ENCODE results near the gene CLEC4F. TPM values are rescaled to one million over a fixed set of nuclear protein-coding genes. Genes with fewer than 3 reads are reported as not detected.
A peak's percentile ranks its signal among the peaks of the same experiment; 100 is the strongest.

CLEC4F gene
- polyA plus RNA-seq, 3 donors: 0.65 to 17.0 (median 2.3) TPM

- Mint-ChIP-seq H3K27me3 (ENCODE audit: low read depth in 3 of 3) (peaks cover 47 to 74% (median 67%) of the 10 kb centered on the region in 3 donors), H3K36me3 (peaks cover 3 to 7% of the 10 kb centered on the region in 2 donors), H3K27ac (peak within 1 kb of the TSS in 1 of 7 donors; percentile 61), H3K9me3 (peaks cover 0 to 24% (median 6%) of the 10 kb centered on the region in 7 donors), H3K4me1 (peaks cover 16% of the 10 kb centered on the region), H3K4me3 (peak within 1 kb of the TSS; percentile 75 to 94)
- H3K4me3 ChIP-seq (replicated peaks in 1 of 3; ENCODE audit: low read depth in 2 of 3, low read length in 3 of 3): peak within 1 kb of the TSS; percentile 17 to 73 (median 36)
- H3K9ac ChIP-seq (ENCODE audit: insufficient read depth, low read length, poor library complexity, severe bottlenecking): peak within 1 kb of the TSS; percentile 18
- no peaks in the 10 kb centered on the region for H4K20me1 ChIP-seq (ENCODE audit: insufficient read depth, low read length)
- intact Hi-C loops (cut with micrococcal nuclease): no loop called here
- DNase-seq: peak; percentile 34 to 63 (median 48)
- H3K27ac ChIP-seq (ENCODE audit: low read depth in 1 of 2, low read length in 2 of 2): no peak within 1 kb of the TSS
- H3K27me3 ChIP-seq (ENCODE audit: control insufficient read depth in 2 of 2, insufficient read depth in 2 of 2, low read length in 2 of 2): peaks cover 54 to 62% of the 10 kb centered on the region in 2 donors
- peak within 1 kb of the TSS; percentile 81 for H3K4me2 ChIP-seq (replicated peaks; ENCODE audit: extremely low read depth, low read length, poor library complexity, severe bottlenecking)
- H2AFZ ChIP-seq (ENCODE audit: insufficient read depth, low read depth, low read length, poor library complexity, severe bottlenecking): peak within 1 kb of the TSS; percentile 68
- H3K9me3 ChIP-seq (replicated peaks in 1 of 2; ENCODE audit: control insufficient read depth in 1 of 2, insufficient read depth in 1 of 2, low read length in 2 of 2): peaks cover 0 to 4% of the 10 kb centered on the region in 2 donors
- 1% methylated on average over 39 of the region's 74 CpGs for WGBS (ENCODE audit: insufficient coverage)
- H3K36me3 ChIP-seq (replicated peaks in 1 of 2; ENCODE audit: control insufficient read depth in 1 of 2, insufficient read depth in 2 of 2, low read length in 2 of 2): no peaks in the 10 kb centered on the region
- peaks cover 16 to 17% of the 10 kb centered on the region in 2 donors for H3K4me1 ChIP-seq (ENCODE audit: control insufficient read depth in 1 of 2, insufficient read depth in 2 of 2, low read length in 2 of 2)
- H3K79me2 ChIP-seq (ENCODE audit: insufficient read depth, low read length): no peaks in the 10 kb centered on the region
- TF ChIP-seq CTCF (IDR thresholded peaks at IDR 0.05): peak; percentile 27
These were observed 52.5 kb downstream of the CLEC4F start, which contains the start of gene ADD2 for GRCh38 chr2:70767699-70768589. Gene ADD2 (minus strand): TSS chr2:70768200. CDS start chr2:70706408, 61,792 bp downstream.

- H3K27me3 Mint-ChIP-seq (ENCODE audit: low read depth in 3 of 3): peaks cover 48 to 77% (median 68%) of the 10 kb centered on the region in 3 donors
- Histone ChIP-seq H3K4me1 (ENCODE audit: control insufficient read depth in 1 of 2, insufficient read depth in 2 of 2, low read length in 2 of 2) (peaks cover 16 to 17% of the 10 kb centered on the region in 2 donors), H3K79me2 (ENCODE audit: insufficient read depth, low read length) (no peaks in the 10 kb centered on the region), H3K27me3 (ENCODE audit: control insufficient read depth in 2 of 2, insufficient read depth in 2 of 2, low read length in 2 of 2) (peaks cover 51 to 62% of the 10 kb centered on the region in 2 donors), H2AFZ (ENCODE audit: insufficient read depth, low read depth, low read length, poor library complexity, severe bottlenecking) (peak overlapping the region; percentile 68), H4K20me1 (ENCODE audit: insufficient read depth, low read length) (no peaks in the 10 kb centered on the region), H3K4me3 (replicated peaks in 1 of 3; ENCODE audit: low read depth in 2 of 3, low read length in 3 of 3) (peak overlapping the region; percentile 17 to 73 (median 36)), H3K4me2 (replicated peaks; ENCODE audit: extremely low read depth, low read length, poor library complexity, severe bottlenecking) (peak overlapping the region; percentile 81), H3K9me3 (replicated peaks in 1 of 2; ENCODE audit: control insufficient read depth in 1 of 2, insufficient read depth in 1 of 2, low read length in 2 of 2) (peaks cover 0 to 4% of the 10 kb centered on the region in 2 donors), H3K27ac (ENCODE audit: low read depth in 1 of 2, low read length in 2 of 2) (no peak overlapping the region), H3K36me3 (replicated peaks in 1 of 2; ENCODE audit: control insufficient read depth in 1 of 2, insufficient read depth in 2 of 2, low read length in 2 of 2) (no peaks in the 10 kb centered on the region), H3K9ac (ENCODE audit: insufficient read depth, low read length, poor library complexity, severe bottlenecking) (peak overlapping the region; percentile 18)
- H3K36me3 Mint-ChIP-seq: peaks cover 3 to 7% of the 10 kb centered on the region in 2 donors
- WGBS (ENCODE audit: insufficient coverage): under 1% methylated on average over 36 of the region's 51 CpGs
- peaks cover 16% of the 10 kb centered on the region for H3K4me1 Mint-ChIP-seq
- intact Hi-C loops (cut with micrococcal nuclease): no loop called here
- TF ChIP-seq CTCF (IDR thresholded peaks at IDR 0.05): no peak
- H3K4me3 Mint-ChIP-seq: peak overlapping the region; percentile 69 to 94
- no peak overlapping the region for H3K27ac Mint-ChIP-seq
- DNase-seq: no peak
- peaks cover 0 to 24% (median 6%) of the 10 kb centered on the region in 7 donors for H3K9me3 Mint-ChIP-seq
These were observed 53.2 kb downstream of the CLEC4F start for GRCh38 chr2:70767079-70767698.

Measured in CD14-positive monocyte (primary cell).